Activated T-cell treated with anti-CD3 and anti-CD28 coated beads, Interleukin-2, amount 50 U/mL, for 48 hours (primary cell): ENCODE measurements around the gene PHB1.
"Not testable (repeated sequence)": the region's sequence is repeated elsewhere in the genome, so short reads cannot be mapped to it uniquely, and the experiment has no call there.

Source experiments
- DNase-seq, 2 experiments: peaks; one replicate each; pipeline ENCODE4 v3.0.0-alpha.2; 2020

The PHB1 gene

GRCh38 chr17:49372425-49372824 is 42.3 kb downstream of the PHB1 start:
- DNase-seq: no peak

- DNase-seq: no peak
These were observed 43.5 kb downstream of the PHB1 start for GRCh38 chr17:49370971-49371834.

- DNase-seq: no peak
These were observed 44.9 kb downstream of the PHB1 start for GRCh38 chr17:49369760-49370159.

GRCh38 chr17:49369089-49369488 is 45.6 kb downstream of the PHB1 start:
- no peak for DNase-seq

- peak in 1 of 2 experiments; percentile 22 for DNase-seq
These were observed 49.0 kb downstream of the PHB1 start for GRCh38 chr17:49365667-49366066.

- DNase-seq: not testable (repeated sequence)
These were observed 49.6 kb downstream of the PHB1 start for GRCh38 chr17:49365126-49365525.

- no peak for DNase-seq
These were observed 50.6 kb downstream of the PHB1 start for GRCh38 chr17:49364119-49364518.

- no peak for DNase-seq
These were observed 51.4 kb downstream of the PHB1 start for GRCh38 chr17:49363251-49363650.

GRCh38 chr17:49362723-49363117 is 52.0 kb downstream of the PHB1 start:
- DNase-seq: no peak

- DNase-seq: peak; percentile 90 to 91
These were observed 52.6 kb downstream of the PHB1 start, which contains the start of gene ZNF652 for GRCh38 chr17:49361902-49362722. Gene ZNF652 (minus strand): TSS chr17:49362250. CDS start chr17:49317725, 44,525 bp downstream.

GRCh38 chr17:49361129-49361901 is 53.4 kb downstream of the PHB1 start:
- peak; percentile 77 to 78 for DNase-seq

- DNase-seq: no peak
These were observed 53.9 kb downstream of the PHB1 start for GRCh38 chr17:49360796-49361128.

GRCh38 chr17:49359990-49360795 is 54.5 kb downstream of the PHB1 start:
- DNase-seq: no peak

GRCh38 chr17:49358641-49359247 is 55.9 kb downstream of the PHB1 start:
- no peak for DNase-seq

- no peak for DNase-seq
These were observed 57.2 kb downstream of the PHB1 start for GRCh38 chr17:49357516-49357915.

GRCh38 chr17:49356320-49356719 is 58.4 kb downstream of the PHB1 start:
- no peak for DNase-seq
